ENCODE results near the gene VPS26A.
"Not testable (repeated sequence)": the region's sequence is repeated elsewhere in the genome, so short reads cannot be mapped to it uniquely, and the experiment has no call there.

The VPS26A gene

GRCh38 chr10:69103784-69104183 lies 20.2 kb upstream of the VPS26A start:
- DNase-seq: no peak

GRCh38 chr10:69104994-69105790 lies 18.8 kb upstream of the VPS26A start:
- peak; percentile 17 for DNase-seq

GRCh38 chr10:69107176-69107490 lies 16.8 kb upstream of the VPS26A start:
- peak; percentile 24 for DNase-seq

GRCh38 chr10:69107699-69108098 lies 16.3 kb upstream of the VPS26A start:
- peak; percentile 33 for DNase-seq

GRCh38 chr10:69119896-69120295 lies 4.1 kb upstream of the VPS26A start:
- DNase-seq: no peak

- no peak for DNase-seq
Observed at GRCh38 chr10:69123306-69123746, 652 bp upstream of the VPS26A start.

GRCh38 chr10:69124563-69125268 lies 738 bp downstream of the VPS26A start:
- peak; percentile 70 for DNase-seq

GRCh38 chr10:69125554-69125953 lies 1.6 kb downstream of the VPS26A start:
- no peak for DNase-seq

- DNase-seq: no peak
Observed at GRCh38 chr10:69130251-69130650, 6.3 kb downstream of the VPS26A start.

- DNase-seq: no peak
Observed at GRCh38 chr10:69139961-69140360, 16.0 kb downstream of the VPS26A start.

- DNase-seq: no peak
Observed at GRCh38 chr10:69141304-69141703, 17.3 kb downstream of the VPS26A start.

GRCh38 chr10:69142074-69142473 lies 18.1 kb downstream of the VPS26A start:
- DNase-seq: not testable (repeated sequence)

- DNase-seq: no peak
Observed at GRCh38 chr10:69142983-69143382, 19.0 kb downstream of the VPS26A start.

- no peak for DNase-seq
Observed at GRCh38 chr10:69145329-69145728, 21.4 kb downstream of the VPS26A start.

GRCh38 chr10:69145864-69146263 lies 21.9 kb downstream of the VPS26A start:
- no peak for DNase-seq

GRCh38 chr10:69146759-69147158 lies 22.8 kb downstream of the VPS26A start:
- DNase-seq: no peak

GRCh38 chr10:69151984-69152383 lies 28.0 kb downstream of the VPS26A start:
- DNase-seq: no peak

- no peak for DNase-seq
Observed at GRCh38 chr10:69153227-69153626, 29.2 kb downstream of the VPS26A start.

GRCh38 chr10:69160809-69161241 lies 36.8 kb downstream of the VPS26A start:
- no peak for DNase-seq

- no peak for DNase-seq
Observed at GRCh38 chr10:69168493-69168892, 44.5 kb downstream of the VPS26A start.

GRCh38 chr10:69172241-69172982 lies 48.4 kb downstream of the VPS26A start:
- no peak for DNase-seq

- not testable (repeated sequence) for DNase-seq
Observed at GRCh38 chr10:69175326-69175725, 51.3 kb downstream of the VPS26A start.

- no peak for DNase-seq
Observed at GRCh38 chr10:69176823-69177222, 52.8 kb downstream of the VPS26A start.

Data from activated CD8-positive, alpha-beta memory T cell treated with anti-CD3 and anti-CD28 coated beads for 24 hours (primary cell).